Amniotic stem cell (primary cell): ENCODE data around the gene PRKCA.

Experiments
- DNase-seq: peaks from one replicate; lab custom pipeline; 2025; lab: John Stamatoyannopoulos, UW

PRKCA gene

DNA sequence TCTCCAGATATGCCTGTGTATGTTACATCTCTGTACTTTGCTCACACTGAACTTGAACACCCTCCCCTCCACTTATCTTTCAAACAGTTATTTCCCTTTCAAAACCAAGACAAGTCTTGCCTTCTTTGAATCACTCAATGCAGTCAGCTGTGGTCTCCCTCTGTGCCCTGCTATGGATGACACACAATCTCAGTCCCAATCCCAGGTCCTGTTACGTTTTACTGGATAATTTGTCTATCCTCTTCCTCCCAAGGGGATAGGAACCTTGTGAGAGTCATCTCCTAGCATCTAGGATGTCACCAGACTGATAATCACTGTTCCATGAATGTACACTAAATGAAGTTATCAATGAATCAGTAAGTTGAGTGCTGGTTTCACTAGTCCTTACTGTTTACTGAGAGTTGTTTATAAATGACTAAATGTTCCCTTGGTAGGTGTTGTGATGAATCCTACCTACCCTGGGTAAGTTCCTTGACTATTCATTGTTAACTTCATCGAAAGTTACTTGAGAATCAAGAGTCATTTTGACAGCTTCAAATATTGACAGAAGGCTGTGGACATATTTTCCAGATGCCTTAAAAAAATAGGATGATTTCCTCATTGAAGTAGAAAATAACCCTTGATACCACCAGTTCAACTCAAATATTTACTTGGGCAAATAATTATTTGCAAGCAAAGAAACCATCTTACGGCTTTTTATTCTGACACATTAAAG lies 244.9 kb downstream of the PRKCA start:
- no peak for DNase-seq

DNA sequence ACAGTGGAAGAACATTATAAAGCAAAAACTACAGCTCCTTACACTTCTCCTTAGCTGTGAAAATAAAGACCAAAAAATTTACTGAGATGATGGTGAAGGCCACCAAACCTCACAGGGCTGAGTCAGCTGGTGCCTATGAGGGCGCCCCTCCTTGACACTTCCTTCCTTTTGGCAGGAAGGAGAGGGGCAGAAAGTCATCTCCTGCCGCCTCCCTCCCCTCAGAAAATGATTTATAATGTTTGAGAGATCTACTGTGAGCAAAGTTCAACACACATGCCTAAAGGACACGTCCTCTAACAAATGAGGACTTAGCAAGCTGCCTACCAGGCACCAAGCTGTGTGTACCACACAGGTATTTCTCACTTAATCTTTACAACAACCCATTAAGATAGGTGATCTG lies 245.7 kb downstream of the PRKCA start:
- no peak for DNase-seq

DNA sequence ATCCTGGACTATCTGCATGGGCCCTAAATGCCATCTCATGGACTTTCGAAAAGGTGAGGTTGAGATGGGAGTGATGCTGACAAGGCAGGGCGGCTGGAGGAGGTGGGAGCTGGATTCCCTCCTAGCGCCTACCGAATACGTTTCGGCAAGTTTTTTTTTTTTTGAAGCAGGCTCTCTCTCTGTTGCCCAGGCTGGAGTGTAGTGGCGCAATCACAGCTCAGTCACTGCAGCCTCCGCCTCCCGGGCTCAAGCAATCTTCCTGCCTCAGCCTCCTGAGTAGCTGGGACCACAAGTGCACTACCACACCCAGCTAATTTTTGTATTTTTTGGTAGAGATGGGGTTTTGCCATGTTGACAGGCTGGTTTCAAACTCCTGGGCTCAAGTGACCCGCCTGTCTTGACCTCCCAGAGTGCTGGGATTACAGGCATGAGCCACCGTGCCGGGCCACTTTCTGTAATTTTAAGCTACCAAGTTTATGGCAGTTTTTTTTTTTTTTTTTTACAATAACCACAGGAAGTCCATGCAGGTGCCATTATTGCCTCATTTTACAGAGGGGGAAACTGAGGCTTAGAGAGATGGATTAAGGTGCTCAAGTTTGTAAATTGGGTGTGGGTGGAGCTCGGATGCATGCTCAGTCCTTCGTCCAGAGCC lies 246.4 kb downstream of the PRKCA start:
- DNase-seq, result no peak

DNA sequence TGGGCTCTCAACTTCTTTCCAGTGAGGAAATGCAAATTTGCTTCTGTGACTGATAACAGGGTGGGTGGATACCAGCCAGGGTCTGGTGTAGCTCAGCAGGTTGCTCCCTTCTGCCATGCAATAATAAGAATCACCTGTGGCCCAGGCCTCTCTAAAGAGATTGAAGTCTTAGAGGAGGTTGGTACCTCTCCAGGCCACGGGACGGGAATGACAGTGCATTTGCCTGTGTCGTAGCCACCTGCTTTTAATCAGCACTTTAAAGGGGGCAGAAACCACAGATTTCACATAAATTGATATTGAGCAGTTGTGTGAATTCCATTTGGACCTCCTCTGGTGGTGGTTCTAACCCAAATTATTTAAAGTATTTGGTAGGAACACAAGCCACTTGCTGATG lies 246.9 kb downstream of the PRKCA start:
- DNase-seq, result no peak

DNA sequence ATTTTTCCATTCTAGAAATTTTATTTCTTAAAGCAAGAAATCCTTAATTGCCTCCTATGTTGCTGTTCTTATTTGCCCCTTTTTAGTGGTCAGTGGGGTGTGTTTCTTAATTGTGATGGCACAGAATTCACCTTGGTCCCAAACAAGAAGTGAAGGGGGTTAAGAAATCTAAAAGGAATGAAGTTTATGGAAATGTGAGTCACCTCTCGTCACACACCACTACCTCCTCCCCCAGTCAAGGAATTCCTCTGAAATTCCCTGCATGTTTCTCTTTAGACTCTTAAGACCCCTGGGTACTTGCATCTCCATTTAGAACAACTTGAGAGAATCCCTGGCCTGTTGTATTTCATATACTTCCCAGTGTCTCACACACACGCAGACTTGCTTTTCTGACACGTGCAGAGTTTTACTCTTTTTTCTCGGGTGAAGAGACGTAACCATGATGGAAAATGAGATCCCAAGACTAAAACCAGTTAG lies 247.4 kb downstream of the PRKCA start:
- DNase-seq, result peak; percentile 53

DNA sequence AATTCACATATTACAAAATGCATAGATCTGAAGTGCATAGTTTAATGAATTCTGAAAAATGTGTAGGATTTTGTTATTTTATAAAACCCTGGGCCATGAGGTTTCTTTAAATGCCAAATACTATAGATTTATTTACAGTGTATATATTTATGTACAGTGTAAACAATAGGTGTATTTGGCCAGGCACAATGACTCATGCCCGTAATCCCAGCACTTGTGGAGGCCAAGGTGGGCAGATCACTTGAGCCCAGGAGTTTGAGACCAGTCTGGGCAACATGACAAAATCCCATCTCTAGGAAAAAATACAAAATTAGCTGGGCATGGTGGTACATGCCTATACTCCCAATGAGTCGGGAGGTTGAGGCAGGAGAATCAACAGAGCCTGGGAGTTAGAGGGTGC lies 249.4 kb downstream of the PRKCA start:
- no peak for DNase-seq

DNA sequence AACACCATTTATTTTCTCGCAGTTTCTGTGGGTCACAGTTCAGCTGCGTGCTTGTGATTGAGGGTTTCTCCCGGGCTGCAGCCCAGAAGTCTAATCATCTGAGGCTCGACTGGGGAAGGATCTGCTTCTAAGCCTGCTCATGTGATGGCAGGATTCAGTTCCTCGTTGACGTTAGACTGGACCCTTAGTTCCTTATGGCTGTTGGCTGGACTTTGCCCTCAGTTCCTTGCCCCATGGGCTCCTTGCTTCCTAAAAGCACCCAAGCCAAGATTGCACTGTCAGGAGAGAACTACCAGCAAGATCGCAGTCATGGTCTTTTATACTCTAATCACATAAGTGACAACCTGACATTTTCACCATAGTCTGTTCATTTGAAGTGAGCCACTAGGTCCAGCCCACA lies 250.0 kb downstream of the PRKCA start:
- no peak for DNase-seq

DNA sequence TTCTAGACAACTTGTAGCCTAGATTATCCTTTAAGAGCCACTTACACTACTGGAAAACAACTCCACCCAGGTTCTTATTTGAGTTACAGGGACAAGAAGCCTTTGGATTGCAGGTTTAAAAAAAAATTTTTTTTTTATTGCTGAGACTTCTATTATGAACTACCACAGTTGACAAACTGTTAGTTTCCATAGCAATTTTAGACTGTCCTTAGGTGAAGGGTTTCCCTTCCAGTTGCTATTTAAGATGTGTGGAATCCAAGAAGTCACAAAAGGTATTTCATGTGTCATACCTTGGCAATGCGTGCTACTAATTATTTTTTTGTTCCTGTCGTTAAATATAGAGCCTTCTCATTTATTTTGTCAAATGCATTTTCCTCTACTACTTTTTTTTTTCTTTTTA lies 253.2 kb downstream of the PRKCA start:
- no peak for DNase-seq

DNA sequence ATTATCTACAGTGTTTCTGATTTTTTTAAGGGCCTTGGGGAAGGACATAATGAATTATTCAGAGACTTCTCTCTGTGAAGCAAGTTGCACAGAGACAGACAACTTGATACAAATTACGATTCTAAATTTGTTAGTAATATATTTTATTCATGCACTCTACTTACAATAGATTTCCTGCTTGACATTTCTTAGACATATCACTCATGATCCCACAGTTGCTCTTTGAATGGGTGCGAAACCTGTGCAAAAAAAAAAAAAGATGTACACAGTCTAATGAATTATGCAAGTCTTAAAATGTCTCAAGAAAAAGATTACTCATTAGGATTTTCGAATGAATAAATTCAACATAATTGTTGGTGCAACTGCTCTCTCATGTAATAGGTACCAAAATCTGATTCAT lies 254.8 kb downstream of the PRKCA start:
- no peak for DNase-seq

DNA sequence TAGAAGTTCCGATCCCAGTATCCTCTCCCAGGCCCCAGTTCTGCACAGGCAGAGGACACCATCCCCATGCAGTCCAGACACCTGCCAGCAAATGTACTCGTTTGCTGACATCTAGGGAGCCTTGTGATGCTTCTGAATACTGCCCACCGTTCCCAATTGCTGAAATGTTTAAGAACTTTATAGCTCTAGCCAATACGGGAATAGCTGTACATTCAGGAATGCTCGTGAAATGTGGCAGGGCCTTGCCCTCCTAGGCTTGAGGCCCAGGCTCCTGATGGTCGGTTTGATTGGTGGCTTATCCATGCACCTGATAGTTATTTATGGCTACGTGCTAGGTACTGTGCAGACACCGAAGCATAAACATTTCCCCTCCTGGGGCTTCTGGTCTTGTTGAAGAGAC lies 255.5 kb downstream of the PRKCA start:
- DNase-seq, result no peak

DNA sequence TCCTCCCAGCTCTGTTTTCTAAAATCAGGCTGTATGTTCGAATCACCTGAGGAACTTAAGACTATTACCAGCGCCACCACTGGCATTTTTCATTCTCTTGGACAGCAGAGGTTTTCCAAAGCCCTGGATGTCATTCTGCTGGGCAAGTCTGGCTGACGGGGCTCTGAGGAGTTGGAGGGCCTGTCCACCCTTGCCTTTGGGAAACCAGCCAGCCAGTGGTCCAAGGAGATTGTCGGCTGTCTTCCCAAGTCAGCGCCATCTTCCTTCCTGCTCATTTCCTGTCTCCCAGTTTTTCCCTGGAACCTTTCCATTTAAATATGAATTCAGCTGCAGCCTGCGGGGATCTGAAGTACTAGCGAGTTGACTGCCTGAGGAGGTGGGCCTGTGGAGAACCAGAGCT lies 258.3 kb downstream of the PRKCA start:
- no peak for DNase-seq

DNA sequence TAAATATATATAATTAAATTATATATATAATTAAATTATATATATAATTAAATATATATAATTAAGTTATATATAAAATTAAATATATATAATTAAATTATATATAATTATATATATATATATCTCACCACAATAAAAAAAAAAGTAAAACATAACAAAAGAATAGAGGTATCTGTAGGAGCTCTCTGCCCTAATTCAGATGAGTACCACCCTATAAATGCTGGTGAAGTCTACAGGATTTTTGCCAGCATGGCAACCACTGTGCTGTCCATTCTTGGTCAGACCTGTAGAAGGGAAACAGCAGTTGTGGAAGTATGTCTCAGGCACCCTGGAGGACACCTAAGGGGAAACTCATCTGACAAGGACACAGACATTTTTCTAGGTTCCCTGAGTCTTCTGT lies 259.7 kb downstream of the PRKCA start:
- DNase-seq, result no peak

DNA sequence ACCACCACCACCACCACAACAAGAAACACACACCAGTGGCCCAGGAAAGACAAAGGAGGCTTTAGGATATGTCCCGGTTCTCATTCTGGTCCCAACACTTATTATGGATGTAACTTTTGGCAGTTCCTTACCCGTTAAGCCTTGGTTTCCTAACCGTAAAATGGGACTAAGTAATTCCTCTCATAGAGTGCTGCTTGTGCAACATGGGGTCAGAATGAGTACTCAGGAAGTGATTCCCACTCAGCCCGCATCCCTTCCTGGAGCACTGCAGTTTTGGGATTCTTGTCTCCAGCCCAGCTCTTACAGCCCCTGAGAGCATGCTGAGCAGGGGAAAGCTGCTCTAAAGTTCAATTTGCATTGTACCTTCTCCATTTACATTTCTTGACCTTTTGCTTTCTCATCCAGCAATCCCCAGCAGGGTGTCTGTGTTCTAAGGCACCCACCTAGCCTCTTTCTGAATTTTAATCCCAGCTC lies 262.6 kb downstream of the PRKCA start:
- DNase-seq, result no peak

DNA sequence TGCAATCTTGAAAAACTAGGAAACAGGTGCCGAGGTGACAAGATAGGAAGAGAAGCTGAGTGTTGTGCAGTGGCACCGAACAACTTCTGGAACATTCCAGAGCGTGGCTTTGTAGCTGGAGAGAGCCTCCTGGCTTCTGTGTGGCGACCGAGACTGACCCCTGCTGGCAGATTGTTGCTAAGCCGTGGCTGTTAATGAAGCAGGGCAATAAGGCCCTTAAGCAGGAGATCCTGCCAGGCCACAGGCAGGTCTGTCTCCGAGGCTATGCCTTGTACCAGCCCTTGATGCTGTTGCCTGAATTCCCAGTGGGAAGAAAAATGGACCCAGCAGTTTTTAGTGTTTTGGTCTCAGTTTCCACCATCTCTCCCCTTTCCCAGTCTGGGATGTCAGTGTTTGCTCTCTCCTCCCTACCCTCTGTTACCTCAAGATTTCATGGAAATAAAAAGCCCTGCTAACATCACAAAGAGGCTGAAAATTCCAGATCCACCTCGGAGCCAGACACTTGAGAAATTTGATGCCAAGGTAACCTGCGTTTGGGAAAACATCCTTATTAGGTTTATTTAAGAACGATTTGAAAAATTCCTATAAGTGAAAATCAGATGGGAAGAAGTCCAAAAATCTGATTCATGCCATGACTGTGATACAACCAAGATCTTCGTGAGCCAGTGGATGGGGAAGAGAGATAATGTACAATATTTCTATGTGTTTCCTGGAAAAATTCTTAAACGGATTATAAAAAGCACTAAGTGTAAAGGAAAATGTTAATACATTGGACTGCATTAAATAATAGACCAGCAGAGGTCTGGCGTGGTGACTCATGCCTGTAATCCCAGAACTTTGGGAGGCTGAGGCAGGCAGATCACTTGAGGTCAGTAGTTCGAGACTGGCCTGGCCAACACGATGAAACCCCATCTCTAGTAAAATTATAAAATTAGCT lies 265.1 kb downstream of the PRKCA start:
- peak; percentile 78 for DNase-seq

DNA sequence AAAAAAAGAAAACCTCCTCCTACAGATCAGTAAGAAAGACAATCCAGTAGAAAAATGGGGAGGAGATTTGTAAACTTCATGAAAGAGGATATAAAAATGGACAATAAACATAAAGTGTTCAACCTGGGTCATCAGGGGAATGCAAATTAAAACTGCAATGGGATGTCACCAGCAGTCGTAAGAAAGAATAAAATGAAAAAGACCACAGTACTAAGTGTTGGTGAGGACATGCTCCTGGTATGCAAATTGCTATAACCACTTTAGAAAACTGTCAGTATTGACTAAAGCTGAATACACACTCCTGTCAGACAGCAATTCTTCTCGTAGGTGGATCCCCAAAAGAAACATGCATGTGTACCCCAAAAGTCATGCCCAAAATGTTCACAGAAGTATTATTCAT lies 267.2 kb downstream of the PRKCA start:
- DNase-seq, result no peak

DNA sequence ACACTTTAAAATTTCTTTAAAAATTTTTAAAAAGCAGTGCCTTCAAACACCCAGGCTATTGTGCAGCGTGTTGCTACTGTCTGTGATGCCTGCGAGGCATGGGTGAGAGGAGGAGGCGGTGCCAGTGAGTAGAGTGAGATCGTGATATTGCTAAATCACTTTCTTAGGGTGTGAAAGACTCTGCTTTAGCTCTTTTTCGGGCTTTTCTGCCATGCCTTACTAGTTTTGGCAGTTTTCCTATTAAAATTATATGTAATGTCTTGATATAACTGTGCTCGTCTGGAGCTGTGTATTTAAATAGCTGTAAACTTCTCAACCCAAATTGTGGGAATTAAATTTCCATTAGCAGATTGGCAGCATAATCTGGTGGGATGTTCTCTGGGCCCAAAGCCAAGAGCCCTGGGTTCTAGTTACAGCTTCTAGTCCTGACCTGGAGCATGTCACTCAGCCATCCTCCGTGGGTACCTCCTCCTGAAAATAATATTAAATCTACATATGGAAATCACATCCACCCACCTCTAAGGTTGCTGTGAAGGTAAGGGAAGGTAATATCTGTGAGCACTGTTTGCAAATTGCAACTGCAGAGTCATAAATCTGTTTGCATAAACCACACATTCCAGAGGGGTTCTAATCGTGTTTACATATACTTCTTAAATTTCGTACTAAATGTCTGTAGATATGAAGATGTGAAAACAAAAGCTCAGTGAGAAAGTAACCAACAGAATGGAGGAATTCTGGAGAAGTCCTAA lies 268.2 kb downstream of the PRKCA start:
- no peak for DNase-seq

DNA sequence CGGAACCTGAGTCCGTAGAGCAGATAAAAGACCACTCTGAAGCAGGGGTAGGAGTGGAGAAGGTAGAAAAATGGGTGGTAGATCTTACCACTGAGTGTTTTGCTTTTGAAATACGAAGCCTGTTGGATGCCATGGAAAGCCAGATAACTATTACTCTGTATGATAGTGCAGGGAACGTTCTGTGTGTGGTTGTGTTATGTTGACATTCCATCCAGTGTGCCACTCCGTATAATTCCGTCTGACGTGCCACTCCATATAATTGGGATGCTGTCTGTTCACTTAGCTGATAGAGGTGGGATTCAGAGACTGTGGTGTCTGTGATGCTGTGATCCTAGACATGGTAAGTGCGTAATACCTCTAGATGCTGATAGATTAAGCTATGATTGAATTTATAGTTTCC lies 269.3 kb downstream of the PRKCA start:
- no peak for DNase-seq

DNA sequence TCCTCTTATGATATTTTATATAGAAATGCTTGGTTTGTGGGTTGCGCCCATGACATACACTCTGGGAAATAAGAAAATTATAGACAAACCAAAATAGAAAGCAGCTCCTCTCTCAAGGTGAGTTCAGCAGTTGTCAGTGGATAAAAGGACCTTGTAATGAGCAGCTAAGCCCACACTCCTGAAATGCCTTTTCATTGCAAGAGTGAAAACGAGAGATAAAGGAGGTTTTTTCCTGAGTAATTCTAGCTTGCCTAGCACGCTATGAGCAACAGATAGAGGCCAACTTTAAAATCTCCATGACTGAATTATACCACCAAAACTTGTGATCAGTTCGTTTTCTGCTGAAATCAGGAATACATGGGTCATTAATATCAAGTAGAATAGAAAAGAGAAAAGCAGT lies 270.7 kb downstream of the PRKCA start:
- no peak for DNase-seq

DNA sequence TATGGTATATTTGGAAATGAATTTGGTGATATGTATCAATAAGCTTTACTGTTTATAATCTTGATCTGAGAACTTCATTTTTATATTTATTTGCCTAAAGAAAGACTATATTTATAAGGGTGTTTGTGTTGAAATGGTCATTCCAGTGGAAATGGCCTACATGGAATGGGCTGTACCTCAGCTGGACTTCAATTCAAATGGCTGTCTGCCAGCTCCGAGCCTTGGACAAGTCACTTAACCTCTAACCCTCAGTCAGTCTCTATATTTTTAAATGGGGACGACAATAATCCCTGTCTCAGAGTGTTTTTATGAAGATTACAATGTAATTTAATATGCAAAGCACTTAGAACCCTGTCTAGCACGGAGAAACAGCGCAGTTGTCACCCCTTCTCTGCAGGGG lies 271.7 kb downstream of the PRKCA start:
- no peak for DNase-seq

DNA sequence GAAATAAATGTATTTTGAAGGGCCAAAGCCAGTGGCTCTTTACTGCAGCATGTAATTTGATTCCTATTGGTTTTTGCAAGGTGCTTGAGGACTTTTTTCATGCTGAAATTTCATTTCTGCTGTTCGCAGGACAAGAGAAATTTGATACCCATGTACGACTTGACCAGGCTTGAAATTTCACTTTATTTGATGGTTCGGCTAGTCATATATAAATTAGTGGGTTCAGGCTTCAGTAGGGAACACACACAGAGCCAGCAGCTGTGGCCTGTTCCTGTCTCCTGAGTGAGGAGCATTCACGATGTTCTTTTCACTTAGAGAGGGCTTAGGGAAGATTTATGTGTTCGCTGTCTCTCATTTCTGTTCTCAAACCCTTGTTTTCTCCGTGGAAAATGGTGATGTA lies 274.1 kb downstream of the PRKCA start:
- no peak for DNase-seq

DNA sequence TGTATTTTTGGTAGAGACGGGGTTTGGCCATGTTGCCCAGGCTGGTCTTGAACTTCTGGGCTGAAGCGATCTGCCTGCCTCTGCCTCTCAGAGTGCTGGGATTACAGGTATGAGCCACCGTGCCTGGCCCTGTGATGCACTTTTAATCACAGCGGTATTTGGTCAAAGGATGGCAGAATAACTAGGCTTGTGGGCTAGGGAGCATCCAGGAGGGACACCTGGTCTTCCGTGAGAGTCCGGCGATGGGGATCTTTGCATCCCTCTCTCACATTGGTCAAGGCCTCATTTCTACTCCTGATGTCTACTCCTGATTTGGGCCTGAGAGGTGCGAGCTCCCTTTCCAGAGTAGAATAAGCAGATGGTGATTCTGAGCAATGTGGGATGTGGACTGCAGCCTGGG lies 274.6 kb downstream of the PRKCA start:
- no peak for DNase-seq
